Keratinocyte (primary cell): Measurements from ENCODE around the gene KNG1.

Experiments used
- CTCF ChIP-seq, 3 experiments: IDR thresholded peaks in 1 of 3; conservative IDR thresholded peaks in 1 of 3; optimal IDR thresholded peaks in 1 of 3; 2 replicates in 2 of 3; 3 replicates in 1 of 3; pipeline versions ENCODE3 to v1.5.1; 2011; ENCODE audit warnings: low read length in 3 of 3, mild to moderate bottlenecking in 3 of 3, moderate library complexity in 2 of 3, control low read depth in 1 of 3, inconsistent platforms in 1 of 3; ENCODE audit not compliant: insufficient read depth in 2 of 3; ENCODE audit errors: extremely low read depth in 1 of 3
- EZH2 ChIP-seq: IDR thresholded peaks from one replicate; pipeline ENCODE4 v1.6.1; 2012; ENCODE audit warnings: inconsistent platforms, mild to moderate bottlenecking, low read length, moderate library complexity

- TF ChIP-seq CTCF (optimal IDR thresholded peaks at IDR 0.05 in 1 of 3, IDR thresholded peaks at IDR 0.05 in 1 of 3, conservative IDR thresholded peaks at IDR 0.05 in 1 of 3; ENCODE audit: extremely low read depth in 1 of 3, insufficient read depth in 2 of 3, low read length in 3 of 3) (no peak), EZH2 (no peak)
These were observed 22.7 kb upstream of the KNG1 start for GRCh38 chr3:186694288-186695032.
